NCI-H2196 treated with DMSO at 0.1 percent for 48 hours (cell line): ENCODE data around the gene EPHA6.
"Not testable (repeated sequence)": the region's sequence is repeated elsewhere in the genome, so short reads cannot be mapped to it uniquely, and the experiment has no call there.

Experiments used
- DNase-seq: peaks from one replicate; lab custom pipeline; 2025; ENCODE audit not compliant: unreplicated experiment; lab: John Stamatoyannopoulos, UW

EPHA6 gene

GRCh38 chr3:96900566-96900965, 86.2 kb downstream of the EPHA6 start:
- DNase-seq: no peak

GRCh38 chr3:96915445-96915844, 101.1 kb downstream of the EPHA6 start:
- DNase-seq: no peak

- no peak for DNase-seq
Measured at GRCh38 chr3:96931119-96931862, 116.9 kb downstream of the EPHA6 start.

- not testable (repeated sequence) for DNase-seq
Measured at GRCh38 chr3:96942131-96942530, 127.7 kb downstream of the EPHA6 start.

GRCh38 chr3:96958856-96959255, 144.5 kb downstream of the EPHA6 start:
- DNase-seq: no peak

GRCh38 chr3:96959474-96959873, 145.1 kb downstream of the EPHA6 start:
- DNase-seq: no peak

- DNase-seq: no peak
Measured at GRCh38 chr3:96959901-96960641, 145.7 kb downstream of the EPHA6 start.

GRCh38 chr3:96960661-96961330, 146.4 kb downstream of the EPHA6 start:
- DNase-seq: no peak

GRCh38 chr3:96961576-96961975, 147.2 kb downstream of the EPHA6 start:
- no peak for DNase-seq

GRCh38 chr3:96966181-96966929, 152.0 kb downstream of the EPHA6 start:
- DNase-seq: no peak

- DNase-seq: no peak
Measured at GRCh38 chr3:96970211-96970610, 155.8 kb downstream of the EPHA6 start.

GRCh38 chr3:96977671-96978070, 163.3 kb downstream of the EPHA6 start:
- DNase-seq: no peak

GRCh38 chr3:96983716-96984115, 169.3 kb downstream of the EPHA6 start:
- not testable (repeated sequence) for DNase-seq

GRCh38 chr3:96986241-96986640, 171.8 kb downstream of the EPHA6 start:
- DNase-seq: no peak

GRCh38 chr3:96991231-96991630, 176.8 kb downstream of the EPHA6 start:
- no peak for DNase-seq

- no peak for DNase-seq
Measured at GRCh38 chr3:96991800-96992365, 177.5 kb downstream of the EPHA6 start.

GRCh38 chr3:96994988-96995387, 180.6 kb downstream of the EPHA6 start:
- no peak for DNase-seq

GRCh38 chr3:96996009-96996408, 181.6 kb downstream of the EPHA6 start:
- no peak for DNase-seq

GRCh38 chr3:97001611-97002010, 187.2 kb downstream of the EPHA6 start:
- DNase-seq: no peak

GRCh38 chr3:97009427-97010019, 195.1 kb downstream of the EPHA6 start:
- no peak for DNase-seq
